ENCODE results near the gene MCF2L2.

- TF ChIP-seq POLR2AphosphoS5 (IDR thresholded peaks at IDR 0.05), result no peak
- no peak for TF ChIP-seq CTCF (IDR thresholded peaks at IDR 0.05 in 8 of 11, conservative IDR thresholded peaks at IDR 0.05 in 3 of 11)
Measured at GRCh38 chr3:183279371-183279770, 149.0 kb downstream of the MCF2L2 start.

Measured in spleen (tissue), 7 donors.